ENCODE measurements around the gene BTG3. TPM values are rescaled to one million over a fixed set of nuclear protein-coding genes. Genes with fewer than 3 reads are reported as not detected.

The BTG3 gene
- total RNA-seq, 4 donors from 2014 or later = 9.9 to 16.5 (median 14.9) TPM

DNA sequence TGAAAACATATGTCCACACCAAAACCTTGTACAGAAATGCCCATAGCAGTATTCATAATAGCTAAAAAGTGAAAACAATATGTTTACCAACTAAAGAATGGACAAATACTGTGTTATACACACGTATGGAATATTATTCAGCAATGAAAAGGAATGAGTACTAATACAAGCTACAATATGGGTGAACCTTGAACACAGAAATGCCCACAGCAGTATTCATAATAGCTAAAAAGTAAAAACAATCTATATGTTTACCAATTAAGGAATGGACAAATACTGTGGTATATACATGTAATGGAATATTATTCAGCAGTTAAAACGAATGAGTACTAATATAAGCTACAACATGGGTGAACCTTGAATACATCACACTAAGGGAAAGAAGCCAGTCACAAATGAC lies 3.0 kb downstream of the BTG3 start:
- DNase-seq = no peak
- H3K9me3 ChIP-seq = no peaks in the 10 kb centered on the region
- peaks cover 0 to 1% (median 0%) of the 10 kb centered on the region in 3 donors for H3K36me3 ChIP-seq
- H3K27me3 ChIP-seq = no peaks in the 10 kb centered on the region
- H3K27ac ChIP-seq = no peak overlapping the region
- H3K4me3 ChIP-seq = no peak overlapping the region
- no peak for TF ChIP-seq POLR2A (IDR thresholded peaks at IDR 0.05)
- TF ChIP-seq, protein P1, sequence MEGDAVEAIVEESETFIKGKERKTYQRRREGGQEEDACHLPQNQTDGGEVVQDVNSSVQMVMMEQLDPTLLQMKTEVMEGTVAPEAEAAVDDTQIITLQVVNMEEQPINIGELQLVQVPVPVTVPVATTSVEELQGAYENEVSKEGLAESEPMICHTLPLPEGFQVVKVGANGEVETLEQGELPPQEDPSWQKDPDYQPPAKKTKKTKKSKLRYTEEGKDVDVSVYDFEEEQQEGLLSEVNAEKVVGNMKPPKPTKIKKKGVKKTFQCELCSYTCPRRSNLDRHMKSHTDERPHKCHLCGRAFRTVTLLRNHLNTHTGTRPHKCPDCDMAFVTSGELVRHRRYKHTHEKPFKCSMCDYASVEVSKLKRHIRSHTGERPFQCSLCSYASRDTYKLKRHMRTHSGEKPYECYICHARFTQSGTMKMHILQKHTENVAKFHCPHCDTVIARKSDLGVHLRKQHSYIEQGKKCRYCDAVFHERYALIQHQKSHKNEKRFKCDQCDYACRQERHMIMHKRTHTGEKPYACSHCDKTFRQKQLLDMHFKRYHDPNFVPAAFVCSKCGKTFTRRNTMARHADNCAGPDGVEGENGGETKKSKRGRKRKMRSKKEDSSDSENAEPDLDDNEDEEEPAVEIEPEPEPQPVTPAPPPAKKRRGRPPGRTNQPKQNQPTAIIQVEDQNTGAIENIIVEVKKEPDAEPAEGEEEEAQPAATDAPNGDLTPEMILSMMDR (IDR thresholded peaks at IDR 0.05) = no peak
- peaks cover 0 to 11% (median 5%) of the 10 kb centered on the region in 4 donors for H3K4me1 ChIP-seq

DNA sequence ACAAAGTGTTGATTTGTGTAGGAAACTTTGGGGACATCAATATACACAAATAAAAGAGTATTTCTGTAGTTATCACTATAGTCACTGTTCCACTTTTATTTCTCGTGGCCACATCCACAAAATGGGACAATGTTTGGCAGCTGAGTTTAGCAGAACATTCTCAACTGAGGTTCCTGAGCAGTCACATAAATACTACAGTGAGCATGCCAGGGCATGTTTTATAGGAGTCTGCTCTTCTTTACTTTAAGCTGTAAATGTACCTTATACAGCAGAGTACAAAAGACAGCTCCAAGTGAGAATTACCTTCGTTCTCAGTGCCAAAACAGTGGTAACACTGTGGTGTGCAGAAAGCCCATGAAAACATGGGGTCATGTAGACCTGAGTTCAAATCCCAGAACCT lies 5.0 kb downstream of the BTG3 start:
- Histone ChIP-seq H3K27ac (no peak overlapping the region), H3K36me3 (peaks cover 0 to 21% (median 0%) of the 10 kb centered on the region in 3 donors), H3K4me3 (no peak overlapping the region), H3K9me3 (no peaks in the 10 kb centered on the region), H3K4me1 (peaks cover 0 to 11% (median 2%) of the 10 kb centered on the region in 4 donors), H3K27me3 (no peaks in the 10 kb centered on the region)
- TF ChIP-seq POLR2A (IDR thresholded peaks at IDR 0.05) = no peak
- TF ChIP-seq, protein P1 (IDR thresholded peaks at IDR 0.05) = no peak
- no peak for DNase-seq

DNA sequence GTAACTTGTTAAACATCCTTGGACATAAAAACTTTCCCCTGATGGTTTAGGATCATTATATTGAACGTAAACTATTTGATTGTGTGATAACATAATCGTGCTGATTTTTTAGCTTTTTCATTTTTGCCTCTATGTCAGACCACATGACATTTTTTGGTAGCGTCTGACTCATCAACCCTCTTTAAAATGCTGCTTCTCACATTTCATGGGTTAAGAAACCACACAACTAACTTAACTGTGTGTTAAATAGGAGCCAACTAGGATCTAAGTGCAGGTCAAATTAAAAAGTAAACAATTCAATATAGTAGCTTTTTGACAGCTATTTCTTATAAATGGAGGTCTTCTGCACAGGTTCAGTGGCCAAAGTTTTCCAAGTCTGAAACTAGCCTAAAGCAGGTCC lies 9.8 kb downstream of the BTG3 start:
- Histone ChIP-seq H3K4me3 (no peak overlapping the region), H3K4me1 (no peaks in the 10 kb centered on the region), H3K27ac (no peak overlapping the region), H3K27me3 (no peaks in the 10 kb centered on the region), H3K9me3 (no peaks in the 10 kb centered on the region), H3K36me3 (peaks cover 0 to 46% (median 0%) of the 10 kb centered on the region in 3 donors)
- no peak for DNase-seq
- TF ChIP-seq, protein P1 (IDR thresholded peaks at IDR 0.05) = no peak
- no peak for TF ChIP-seq POLR2A (IDR thresholded peaks at IDR 0.05)

DNA sequence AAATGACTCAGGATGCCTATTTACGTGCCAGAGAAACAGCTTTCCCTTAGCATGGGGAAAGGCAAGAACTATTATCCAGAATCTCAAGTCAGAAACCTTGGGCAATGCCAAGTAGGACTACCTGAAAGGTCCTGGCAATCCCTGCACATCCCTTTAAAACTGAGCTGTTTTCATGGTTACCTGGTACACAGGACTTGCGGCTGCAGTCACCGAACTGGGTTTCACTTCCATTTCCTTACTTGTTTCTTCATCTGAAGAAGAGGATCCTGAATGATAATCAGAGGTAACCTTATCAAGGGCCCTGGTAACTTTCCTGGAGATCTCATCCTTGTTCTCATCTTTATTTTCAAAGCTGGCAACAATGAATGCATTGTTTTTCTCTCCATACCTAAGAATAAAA lies 14.3 kb downstream of the BTG3 start:
- peaks cover 0 to 52% (median 0%) of the 10 kb centered on the region in 3 donors for H3K36me3 ChIP-seq
- DNase-seq = no peak

DNA sequence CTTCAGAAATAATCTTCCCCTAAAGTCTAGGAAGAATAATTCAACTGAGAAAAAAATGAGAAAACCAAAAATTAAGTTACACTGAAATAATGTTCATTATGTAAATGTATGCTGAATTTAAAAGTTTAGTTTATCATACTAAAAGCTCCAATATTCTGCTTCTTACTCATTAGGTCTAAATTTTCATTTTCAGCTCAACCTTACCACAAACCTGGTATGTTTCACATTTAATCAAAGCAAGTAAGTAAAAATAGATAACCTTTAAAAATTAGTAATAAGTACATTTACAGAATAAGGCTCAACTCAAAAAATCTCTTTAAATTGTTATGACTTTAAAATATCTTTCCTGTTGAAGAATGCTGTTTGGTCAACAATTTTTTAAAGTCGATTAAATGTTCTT lies 15.0 kb downstream of the BTG3 start:
- Histone ChIP-seq H3K4me3 (no peak overlapping the region), H3K4me1 (no peaks in the 10 kb centered on the region), H3K36me3 (peaks cover 0 to 53% (median 0%) of the 10 kb centered on the region in 3 donors), H3K27ac (no peak overlapping the region), H3K27me3 (no peaks in the 10 kb centered on the region), H3K9me3 (no peaks in the 10 kb centered on the region)
- TF ChIP-seq, protein P1 (IDR thresholded peaks at IDR 0.05) = no peak
- TF ChIP-seq POLR2A (IDR thresholded peaks at IDR 0.05) = no peak
- no peak for DNase-seq

More for the DNA sequence above, 14.3 kb downstream of the BTG3 start:
- TF ChIP-seq, protein P1 (IDR thresholded peaks at IDR 0.05) = no peak
- no peak for TF ChIP-seq POLR2A (IDR thresholded peaks at IDR 0.05)
- Histone ChIP-seq H3K4me3 (no peak overlapping the region), H3K4me1 (no peaks in the 10 kb centered on the region), H3K27ac (no peak overlapping the region), H3K9me3 (no peaks in the 10 kb centered on the region), H3K27me3 (no peaks in the 10 kb centered on the region)

DNA sequence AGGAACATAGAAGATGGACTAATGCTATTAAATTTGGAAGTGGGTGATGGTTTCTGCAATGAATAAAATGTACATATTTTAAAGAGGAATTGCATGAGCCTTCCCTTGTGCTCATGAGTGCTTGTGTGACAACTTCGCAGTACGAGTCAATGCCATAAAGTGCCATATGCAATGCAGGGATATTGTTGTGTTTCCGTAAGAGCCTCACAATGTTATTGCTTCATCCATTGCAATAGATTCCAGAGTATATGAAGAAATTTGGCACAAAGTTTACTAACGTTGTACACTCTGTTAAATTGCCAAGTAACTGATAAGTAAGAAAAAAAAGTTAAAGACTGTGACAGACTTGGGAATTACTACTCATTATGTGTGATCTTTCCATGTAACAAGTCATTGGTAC lies 22.3 kb downstream of the BTG3 start:
- no peak for TF ChIP-seq POLR2A (IDR thresholded peaks at IDR 0.05)
- TF ChIP-seq, protein P1 (IDR thresholded peaks at IDR 0.05) = no peak
- no peaks in the 10 kb centered on the region for H3K9me3 ChIP-seq
- no peak overlapping the region for H3K27ac ChIP-seq
- H3K27me3 ChIP-seq = no peaks in the 10 kb centered on the region
- peaks cover 0 to 27% (median 0%) of the 10 kb centered on the region in 3 donors for H3K36me3 ChIP-seq
- H3K4me3 ChIP-seq = no peak overlapping the region
- no peaks in the 10 kb centered on the region for H3K4me1 ChIP-seq
- DNase-seq = no peak

Data from Peyer's patch (tissue), 4 donors.